OCI-LY1 (cell line): Measurements from ENCODE around the gene ARMC9.

Experiments
- CTCF ChIP-seq: fragments of 200-600 bp; sonication (generic), shearing (Covaris generic); IDR thresholded peaks from 2 replicates; pipeline ENCODE4 v1.5.1; 2017; ENCODE audit warnings: mild to moderate bottlenecking, antibody characterized with exemption, low read length, moderate library complexity, mixed read lengths
- EZH2 ChIP-seq: fragments of 200-600 bp; sonication (generic), shearing (Covaris generic); IDR thresholded peaks from 2 replicates; pipeline ENCODE4 v1.8.0; 2017; ENCODE audit warnings: borderline replicate concordance, mixed run types, mild to moderate bottlenecking, antibody characterized with exemption, low read length, moderate library complexity, mixed read lengths

GRCh38 chr2:231211486-231211885 is 13.1 kb downstream of the ARMC9 start:
- no peak for TF ChIP-seq EZH2
- TF ChIP-seq CTCF: no peak
